C1 segment of cervical spinal cord (tissue), 14 donors: ENCODE results near the gene ITCH.
A peak's percentile ranks its signal among the peaks of the same experiment; 100 is the strongest.

Experiments
- DNase-seq, 14 donors: peaks; one replicate each; lab custom pipeline; 2025; lab: John Stamatoyannopoulos, UW

The ITCH gene

DNA sequence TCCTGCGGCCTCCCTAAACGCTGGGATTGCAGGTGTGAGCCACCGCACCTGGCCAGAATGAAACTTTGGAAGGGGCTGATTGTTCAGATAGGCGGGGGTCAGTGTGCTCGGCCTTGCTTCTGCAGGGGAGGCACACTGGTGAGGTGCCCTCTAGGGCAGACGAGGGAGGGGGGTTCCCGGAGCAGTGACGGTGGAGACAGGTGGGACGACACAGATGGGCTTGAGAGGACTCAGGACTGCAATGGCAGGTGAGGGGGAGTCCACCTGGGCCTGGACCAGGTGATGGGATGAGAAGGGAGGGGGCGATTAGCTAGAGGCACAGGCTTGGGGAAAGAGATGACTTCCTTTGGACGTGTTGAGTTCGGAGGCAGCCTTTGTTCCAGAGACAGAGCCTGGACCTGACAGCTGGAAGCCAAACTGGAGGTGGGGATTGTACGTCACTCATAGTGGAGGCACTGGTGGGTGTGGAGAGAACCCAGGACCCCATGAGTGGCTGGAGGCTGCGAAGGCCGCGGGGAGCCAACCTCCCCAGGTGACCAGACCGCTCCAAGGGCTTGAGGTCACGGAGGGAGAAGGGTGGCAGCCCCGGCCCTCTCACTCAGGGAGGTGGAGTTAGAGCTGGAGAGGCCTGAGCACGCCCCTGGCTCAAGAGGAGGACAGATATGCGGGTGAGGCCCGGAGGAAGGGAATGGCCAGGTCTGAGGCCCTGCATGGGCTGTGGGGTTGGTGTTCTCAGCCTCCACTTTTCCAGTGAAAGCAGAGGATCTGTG is 185.0 kb downstream of the ITCH start:
- DNase-seq, result no peak

DNA sequence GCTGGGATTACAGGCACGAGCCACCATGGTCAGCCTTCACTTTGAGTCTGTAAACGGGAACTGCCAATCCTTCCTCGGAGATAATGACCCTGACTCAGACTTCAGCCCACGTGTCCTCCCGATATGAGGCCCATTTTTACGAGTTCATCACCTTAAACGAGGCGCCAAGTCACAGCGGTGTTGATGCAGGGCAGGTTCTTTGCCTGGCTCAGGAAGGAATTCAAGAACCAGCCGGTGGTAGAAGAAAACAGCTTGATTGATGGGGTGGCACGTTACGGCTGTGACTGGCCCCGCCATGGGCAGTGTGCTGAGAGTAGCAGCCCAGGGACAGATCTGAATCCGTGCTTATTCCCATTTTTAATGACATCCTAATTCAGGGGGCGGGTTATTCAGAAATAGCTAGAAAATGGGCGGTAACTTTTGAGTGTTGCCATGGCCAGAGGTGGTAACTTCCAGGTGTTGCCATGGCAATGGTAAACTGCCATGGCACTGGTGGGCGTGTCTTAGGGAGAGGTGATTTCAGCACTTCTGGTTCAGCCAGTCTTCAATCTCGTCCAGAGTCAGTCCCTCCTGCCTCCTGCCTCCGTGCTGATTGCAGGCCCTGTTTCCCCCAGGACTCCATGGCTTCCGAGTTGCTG is 186.3 kb downstream of the ITCH start:
- DNase-seq, result no peak

DNA sequence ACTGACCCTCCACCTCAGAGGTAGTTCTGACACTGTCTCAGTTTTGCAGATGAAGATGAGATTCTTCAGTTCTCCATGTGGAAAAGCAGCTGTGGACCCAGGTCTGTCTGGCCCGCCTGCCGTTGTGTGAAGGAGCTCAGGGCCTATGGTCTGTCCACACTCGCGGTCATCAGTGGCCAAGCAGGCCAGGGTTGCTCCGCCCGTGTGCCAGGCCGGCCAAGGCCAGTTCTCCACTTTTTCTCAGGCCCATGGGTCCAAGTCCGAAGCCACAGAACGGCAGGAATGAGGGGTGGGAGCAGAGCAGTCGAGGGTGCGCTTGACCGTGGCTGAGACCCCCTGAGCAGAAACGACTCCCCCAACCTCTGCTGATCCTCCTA is 186.8 kb downstream of the ITCH start:
- DNase-seq, result no peak

- no peak for DNase-seq
Measured at GRCh38 chr20:34552569-34552968, 189.5 kb downstream of the ITCH start.

- DNase-seq, result no peak
Measured at GRCh38 chr20:34553366-34553867, 190.3 kb downstream of the ITCH start.

DNA sequence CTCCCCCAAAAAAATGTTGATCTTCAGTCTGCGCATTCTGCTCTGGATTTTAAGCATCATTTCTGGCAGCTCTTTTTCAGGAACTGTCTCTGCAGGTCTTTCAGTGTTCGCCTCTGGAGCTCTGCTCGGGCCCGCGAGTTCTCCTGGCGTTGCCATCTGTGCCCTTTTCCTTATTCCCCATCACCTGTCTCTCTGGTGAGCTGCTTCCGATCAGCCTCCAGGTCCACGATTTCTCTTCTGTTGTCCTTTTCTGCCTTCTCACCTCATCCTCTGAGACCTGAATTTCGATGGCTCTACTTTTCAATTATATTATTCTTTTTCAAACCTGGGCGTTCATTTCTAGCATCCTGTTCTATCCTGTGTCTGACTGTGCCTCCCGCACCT is 194.9 kb downstream of the ITCH start:
- DNase-seq, result peak in 1 of 14 donors; percentile 75

DNA sequence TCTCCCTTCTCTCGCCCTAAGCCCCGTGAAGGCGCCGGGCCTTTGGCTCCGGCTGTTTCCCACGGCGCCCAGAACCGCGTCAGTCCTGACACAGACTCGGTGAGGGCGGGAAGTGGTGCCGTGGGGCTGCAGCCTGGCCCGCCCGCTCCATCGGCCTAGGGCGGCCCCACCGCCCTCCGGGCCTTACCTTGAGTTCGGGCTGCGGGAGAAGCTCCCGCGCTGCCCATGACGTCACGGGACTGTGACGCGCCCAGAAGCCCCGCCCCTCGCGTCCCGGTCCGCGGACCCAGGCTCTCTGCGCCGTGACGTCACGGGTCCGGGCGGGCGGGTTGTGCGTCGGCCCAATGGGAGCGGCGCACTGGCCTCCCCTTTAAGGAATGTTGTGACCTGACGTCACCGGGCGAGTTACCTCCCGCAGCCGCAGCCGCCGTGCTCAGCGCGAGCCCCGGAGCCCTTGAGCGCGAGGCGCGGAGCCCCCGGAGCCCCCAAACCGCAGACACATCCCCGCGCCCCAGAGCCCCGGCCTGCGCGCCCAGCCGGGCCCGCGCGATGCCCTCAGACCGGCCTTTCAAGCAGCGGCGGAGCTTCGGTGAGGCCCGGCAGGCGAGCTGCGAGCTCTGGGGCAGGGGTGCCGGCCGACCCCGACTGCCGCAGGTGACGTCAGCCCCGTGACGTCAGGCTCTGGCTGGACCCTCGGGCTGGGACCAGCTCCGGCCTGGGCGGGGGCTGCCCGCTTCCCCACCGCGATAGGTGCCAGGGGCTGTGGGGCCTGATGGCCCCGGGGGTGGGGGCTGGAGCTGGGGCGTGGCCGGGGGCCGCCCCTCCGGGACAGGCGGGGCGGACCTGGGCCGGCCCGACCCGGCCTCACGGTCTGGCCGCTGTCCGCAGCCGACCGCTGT is 195.5 kb downstream of the ITCH start, which contains the start of gene MAP1LC3A:
MAP1LC3A (plus strand) TSS at position 399 of the 899 bp plus-strand sequence; CDS start at position 550, 151 bp downstream.
- DNase-seq, result peak; percentile 33 to 94 (median 77)

GRCh38 chr20:34559311-34560140 is 196.5 kb downstream of the ITCH start:
- DNase-seq, result peak in 8 of 14 donors; percentile 7 to 62 (median 42)

DNA sequence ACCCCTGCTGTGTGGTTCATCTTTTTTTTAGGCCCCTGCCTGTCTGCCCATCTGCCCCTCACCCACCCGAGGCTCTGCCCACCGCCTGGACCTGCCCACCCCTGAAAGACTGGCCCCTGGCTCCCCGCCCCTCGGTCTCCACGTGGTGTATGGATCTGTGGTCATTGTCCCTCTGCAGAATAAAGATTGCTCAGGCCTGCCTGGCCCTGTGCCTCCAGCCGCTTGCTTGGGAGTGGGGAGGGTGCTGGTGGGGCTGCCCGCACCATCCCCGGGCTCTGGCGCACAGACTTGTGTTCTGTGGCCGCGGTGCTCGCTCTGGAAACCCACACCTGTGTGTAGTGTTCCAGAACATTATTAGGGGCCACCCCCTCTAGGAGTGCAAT is 197.1 kb downstream of the ITCH start:
- peak in 12 of 14 donors; percentile 18 to 80 (median 56) for DNase-seq

DNA sequence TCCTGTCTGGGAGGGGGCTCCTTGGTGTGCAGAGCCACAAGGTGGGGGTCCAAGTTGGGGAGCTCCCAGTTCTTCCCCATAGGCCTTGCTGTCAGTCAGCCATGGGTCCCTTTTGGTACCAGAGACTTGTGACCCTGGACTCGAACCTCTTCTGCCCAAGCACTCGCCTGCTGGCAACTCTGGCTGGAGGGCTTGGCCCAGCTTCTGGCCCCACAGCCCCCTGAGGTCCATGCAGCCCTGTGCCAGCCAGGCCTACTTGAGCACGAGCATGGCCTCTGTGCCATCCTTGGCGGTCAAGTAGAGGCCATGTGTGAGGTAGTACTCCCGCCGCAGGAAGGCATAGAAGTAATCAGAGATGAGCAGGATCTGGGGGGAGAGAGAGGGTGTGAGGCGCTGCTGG is 197.5 kb downstream of the ITCH start:
- DNase-seq, result no peak
